CD4-positive, alpha-beta T cell treated with Interleukin-6 for 4 hours (primary cell): ENCODE results near the gene TNFRSF19.
"Not testable (repeated sequence)": the region's sequence is repeated elsewhere in the genome, so short reads cannot be mapped to it uniquely, and the experiment has no call there.

Experiments
- DNase-seq: peaks from one replicate; pipeline ENCODE4 v3.0.0-alpha.2; 2020; ENCODE audit warnings: mixed read lengths

The TNFRSF19 gene, protein sequence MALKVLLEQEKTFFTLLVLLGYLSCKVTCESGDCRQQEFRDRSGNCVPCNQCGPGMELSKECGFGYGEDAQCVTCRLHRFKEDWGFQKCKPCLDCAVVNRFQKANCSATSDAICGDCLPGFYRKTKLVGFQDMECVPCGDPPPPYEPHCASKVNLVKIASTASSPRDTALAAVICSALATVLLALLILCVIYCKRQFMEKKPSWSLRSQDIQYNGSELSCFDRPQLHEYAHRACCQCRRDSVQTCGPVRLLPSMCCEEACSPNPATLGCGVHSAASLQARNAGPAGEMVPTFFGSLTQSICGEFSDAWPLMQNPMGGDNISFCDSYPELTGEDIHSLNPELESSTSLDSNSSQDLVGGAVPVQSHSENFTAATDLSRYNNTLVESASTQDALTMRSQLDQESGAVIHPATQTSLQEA

DNA sequence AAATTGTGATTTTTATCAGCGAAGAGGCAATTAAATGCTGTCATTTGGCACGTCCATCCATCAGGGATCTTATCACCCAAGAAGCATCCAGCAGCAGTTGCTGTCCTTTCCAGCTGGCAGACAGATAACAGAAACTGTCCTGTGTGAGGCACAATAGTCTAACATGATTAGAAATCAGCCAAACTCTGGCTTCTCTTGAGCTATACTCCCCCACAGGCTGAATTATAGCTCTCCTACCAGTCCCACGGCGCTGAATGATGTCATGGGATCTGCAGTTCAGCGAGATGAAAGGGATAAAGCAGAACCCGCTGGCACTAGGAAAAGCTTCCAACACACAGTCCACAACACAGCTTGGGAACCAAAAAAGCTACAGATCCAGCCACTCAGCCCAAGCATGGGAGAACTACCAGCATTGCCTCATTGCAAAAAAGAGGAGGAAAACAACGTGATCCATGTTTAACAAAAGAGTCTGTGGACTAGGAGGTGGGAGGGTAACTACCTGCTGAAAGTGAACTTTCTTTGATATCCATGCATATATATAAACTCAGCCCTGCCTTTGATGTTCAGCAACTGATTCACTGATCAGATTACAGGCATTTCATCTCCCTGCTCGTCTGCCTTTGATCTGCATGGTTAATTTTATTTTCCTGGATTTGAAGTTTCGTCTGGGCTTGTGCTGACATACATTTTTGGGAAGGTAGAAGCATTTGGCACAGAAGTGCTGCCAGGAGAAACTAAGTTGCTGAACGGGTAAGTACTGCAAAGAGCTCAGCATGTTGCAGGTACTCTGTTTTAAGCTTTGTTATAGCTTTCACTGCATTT is at the start of gene TNFRSF19:
TSS of gene TNFRSF19 (plus strand) at position 314 of the 822 bp plus-strand sequence. CDS start 19,772 bp downstream, outside the sequence.
- DNase-seq = no peak

DNA sequence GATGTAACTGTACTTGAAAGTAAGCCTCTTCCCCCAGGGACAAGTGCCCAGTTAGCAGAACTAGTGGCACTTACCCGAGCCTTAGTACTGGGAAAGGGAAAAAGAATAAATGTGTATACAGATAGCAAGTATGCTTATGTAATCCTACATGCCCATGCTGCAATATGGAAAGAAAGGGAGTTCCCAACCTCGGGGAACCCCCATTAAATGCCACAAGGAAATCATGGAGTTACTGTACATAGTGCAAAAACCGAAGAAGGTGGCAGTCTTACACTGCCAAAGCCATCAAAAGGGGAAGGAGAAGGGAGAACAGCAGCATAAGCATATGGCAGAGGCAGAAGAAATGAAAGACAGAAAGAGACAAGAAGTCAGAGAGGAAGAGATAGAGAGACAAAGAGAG is 40.3 kb upstream of the TNFRSF19 start:
- DNase-seq = not testable (repeated sequence)

DNA sequence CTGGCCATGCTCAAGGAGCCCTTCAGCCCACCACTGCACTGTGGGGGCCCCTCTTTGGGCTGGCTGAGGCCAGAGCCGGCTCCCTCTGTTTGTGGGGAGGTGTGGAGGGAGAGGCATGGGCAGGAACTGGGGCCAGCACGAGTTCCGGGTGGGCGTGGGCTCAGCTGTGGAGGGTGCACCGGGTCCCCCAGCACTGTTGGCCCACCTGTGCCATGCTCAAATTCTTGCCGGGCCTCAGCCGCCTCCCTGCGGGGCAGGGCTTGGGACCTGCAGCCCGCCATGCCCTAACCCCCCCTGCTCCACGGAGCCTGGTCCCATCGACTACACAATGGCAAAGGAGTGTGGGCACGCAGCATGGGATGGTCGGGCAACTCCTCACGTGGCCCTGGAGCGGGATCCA is 38.8 kb upstream of the TNFRSF19 start:
- DNase-seq = no peak

DNA sequence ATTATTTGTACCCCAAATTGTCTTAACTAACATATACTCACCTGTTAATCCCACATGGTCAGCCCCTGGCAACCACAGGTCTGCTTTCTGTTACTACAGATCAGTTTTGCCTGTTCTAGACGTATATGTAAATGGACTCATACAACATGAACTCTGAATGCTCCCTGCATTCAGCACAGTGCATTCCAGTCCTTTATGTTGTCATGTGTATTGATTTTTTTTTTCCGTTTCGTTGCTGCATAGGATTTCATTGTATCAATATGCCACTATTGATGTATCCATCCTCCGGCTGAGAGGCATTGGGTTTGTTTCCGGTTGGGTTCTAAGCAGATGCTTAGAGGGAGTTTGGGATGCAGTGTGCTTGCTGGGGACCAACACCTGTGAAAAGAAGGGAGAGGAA is 36.1 kb upstream of the TNFRSF19 start:
- DNase-seq = no peak

DNA sequence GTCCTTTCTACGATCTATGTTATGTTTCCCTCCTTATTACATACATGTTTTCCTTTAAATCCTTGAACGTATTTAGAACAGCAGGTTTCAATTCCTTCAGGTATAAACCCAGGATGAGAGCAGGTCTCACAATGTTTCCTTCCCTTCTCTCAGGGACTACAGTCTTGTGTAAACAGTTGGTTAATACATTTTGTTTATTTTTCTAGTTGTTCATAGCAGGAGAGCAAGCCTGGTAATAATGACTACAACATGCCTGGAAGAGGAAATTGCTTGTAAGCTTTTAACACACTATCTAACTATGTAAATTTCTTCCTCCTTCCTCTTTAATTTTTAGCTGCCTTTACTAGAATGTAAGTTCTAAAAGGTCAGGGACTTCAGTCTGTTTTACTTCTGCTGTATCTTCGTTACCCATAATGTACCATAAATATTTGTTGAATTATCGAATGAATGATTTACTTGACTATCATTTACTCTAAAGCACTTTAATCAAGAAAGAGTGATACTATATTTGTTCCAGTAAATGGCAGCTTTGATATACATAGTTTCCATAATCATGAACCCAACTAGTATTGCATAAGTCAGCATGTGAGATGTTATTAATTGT is 28.9 kb upstream of the TNFRSF19 start:
- DNase-seq = no peak

DNA sequence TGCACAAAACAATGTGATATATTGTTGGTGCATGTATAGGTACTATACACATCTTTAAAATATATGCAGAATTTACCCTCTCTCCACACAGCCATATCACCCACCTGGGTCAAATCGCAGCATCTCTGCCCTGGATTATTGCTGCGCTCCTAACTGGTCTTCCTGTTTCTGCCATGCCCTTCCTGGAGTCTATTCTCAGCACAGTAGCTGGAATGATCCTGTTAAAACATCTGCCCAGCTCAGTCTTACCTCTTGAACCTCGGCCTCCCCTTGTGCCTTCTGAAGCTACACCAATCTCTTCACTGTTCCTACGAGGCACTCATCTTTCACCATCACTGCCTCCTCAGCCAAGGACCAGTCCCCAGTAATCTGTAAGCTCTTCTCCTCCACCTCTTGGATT is 25.5 kb upstream of the TNFRSF19 start:
- no peak for DNase-seq

DNA sequence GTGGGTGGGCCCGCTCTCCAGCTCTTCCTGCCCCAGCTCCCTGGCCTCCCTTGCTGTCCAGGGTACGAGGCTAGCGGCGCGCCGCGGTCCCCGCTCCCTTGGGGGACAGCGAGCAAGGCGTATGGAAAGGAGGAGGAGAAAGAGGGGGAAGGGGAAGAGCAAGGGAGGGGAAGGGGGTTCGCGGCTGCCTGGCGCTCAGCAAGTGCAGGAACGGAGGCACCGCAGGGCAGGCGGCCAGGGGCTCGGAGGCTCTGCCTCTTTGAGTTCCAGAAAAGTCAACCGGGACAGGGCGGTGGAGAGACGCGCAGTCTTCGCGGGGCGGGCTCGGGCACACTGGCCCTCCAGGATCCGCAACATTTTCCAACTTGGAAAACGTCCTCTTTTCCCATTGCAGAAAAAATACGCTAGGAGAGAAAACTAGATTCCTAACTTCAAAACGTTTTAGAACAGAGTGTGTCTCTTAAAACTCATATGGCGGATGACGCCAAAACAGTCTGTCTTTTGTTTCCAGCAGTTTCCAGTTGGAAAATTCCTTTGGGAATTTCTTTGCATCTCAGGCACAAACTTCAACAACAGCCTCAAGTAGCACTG is 23.1 kb upstream of the TNFRSF19 start:
- DNase-seq = no peak

DNA sequence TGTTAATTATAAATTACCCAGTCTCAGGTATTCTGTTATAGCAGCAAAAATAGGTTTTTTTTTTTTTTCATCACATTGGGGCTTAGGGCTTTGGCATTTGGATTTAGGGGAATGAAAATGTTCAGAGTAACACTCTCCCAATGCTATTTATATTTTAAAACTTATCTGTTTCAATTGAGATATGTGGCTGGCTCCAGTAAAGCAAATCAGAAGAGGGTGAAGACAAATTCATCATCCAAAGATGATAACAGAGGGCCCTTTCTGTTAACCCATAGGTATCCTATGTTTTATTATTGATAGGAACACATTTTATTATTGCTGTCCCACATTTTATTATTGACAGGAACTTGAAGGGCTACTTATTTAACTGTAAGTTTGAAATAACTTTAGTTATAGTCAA is 20.5 kb upstream of the TNFRSF19 start:
- DNase-seq = no peak

DNA sequence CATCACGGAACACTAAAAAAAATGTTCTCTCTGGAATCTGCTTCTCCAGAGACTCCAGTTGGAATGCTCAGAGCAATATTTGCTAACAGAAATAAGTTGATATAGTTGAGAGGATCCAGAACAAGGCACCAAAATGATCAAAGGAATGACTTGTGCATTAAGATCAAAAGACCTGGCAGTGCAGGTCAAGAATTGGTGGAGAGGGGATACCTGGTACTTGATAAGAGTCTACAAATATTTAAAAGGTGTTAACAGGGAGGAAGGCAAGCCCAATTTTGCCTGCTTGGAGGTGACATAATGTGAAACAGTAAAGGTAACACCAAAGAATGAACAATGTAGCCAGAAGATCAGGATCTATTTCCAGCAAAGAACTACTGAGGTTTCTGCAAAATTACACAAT is 20.0 kb upstream of the TNFRSF19 start:
- DNase-seq = no peak

DNA sequence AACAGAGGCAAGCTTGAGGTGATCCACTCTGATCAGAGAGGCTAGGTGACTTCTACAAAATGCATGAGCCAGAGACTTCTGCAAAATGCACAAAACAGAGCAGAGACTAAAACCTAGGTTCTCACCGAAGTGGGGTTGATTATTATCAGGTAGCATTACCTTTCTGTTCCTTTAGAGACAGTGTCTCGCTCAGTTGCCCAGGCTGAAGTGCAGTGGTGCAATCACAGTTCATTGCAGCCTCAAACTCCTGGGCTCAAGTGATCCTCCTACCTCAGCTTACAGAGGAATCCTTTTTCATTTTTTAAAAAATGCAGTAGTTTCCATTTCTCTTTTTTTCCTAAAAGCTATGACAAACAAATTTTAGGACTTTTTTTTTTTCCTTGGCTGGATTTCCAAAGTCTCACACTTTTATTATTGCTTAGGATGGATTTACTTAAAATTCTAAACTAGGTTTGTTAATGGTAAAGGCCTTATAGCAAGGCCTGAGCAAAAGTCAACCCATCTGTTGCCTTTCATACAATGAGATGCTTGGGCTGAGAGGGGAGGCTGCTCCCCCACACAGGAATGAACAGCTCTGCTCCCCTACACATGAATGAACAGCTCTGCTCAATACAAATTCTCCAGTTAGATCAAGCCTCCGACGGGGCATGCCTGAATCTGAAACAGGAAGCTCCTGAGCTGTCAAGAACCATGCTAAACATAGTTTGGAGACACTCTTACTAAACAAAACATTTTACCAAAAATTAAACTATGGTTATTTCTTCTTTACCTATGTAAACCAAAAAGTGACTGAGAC is 18.8 kb upstream of the TNFRSF19 start:
- DNase-seq = no peak

DNA sequence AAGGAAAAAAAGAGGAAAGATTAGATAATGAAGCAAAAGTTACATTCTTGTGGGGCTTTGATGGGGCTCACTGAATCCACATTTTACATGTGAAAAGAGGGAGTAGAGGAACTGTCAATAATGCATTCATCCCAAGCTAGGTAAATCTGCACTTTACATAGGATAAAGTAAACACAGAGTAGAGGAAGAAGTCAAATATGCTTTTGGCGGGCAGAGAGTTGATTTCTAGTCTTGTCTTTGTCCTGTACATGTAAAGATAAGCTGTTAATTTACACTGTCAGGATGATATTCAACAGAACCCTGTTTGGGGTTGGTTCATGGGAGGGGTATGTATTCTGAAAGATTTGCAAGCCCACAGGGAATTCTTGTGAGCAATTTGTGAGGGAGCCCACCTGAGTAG is 18.0 kb upstream of the TNFRSF19 start:
- DNase-seq = no peak

DNA sequence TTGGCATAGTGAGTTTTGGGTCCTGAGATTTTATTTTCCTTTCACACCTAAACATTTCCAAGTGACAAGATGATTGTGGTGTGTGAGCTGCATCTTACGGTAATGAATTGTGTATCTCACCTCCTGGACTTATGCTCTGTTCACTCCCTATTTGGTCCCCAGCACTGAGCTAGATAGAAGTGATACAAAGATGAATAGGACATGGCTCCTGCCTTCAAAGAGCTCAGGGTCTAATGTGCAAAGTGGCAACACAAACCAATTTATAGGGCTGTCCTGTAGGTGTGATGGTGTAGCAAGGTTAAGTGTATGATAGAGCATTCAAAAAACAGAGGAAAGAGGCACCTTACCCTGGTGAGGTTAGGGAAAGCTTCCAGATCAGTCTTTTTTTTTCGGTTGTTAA is 17.6 kb upstream of the TNFRSF19 start:
- DNase-seq = no peak

DNA sequence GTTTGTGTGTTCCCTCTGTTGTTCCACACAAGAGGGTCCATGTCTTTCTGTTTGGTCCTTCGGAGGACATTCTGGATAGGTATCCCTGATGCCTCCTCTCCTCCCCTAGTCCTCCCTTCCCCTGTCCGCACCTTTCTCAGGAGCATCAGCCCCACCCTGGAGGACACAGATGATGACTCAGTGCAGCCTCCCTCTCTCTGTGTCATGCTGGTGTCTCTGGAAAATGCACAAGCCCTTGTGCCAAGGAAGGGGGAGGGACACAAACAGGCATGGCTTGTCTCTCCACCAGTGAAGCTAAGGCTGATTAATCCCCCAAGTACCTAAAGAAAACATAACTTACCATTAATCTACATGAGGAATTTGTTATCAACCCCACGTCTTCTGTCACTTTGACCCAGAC is 16.2 kb upstream of the TNFRSF19 start:
- no peak for DNase-seq

DNA sequence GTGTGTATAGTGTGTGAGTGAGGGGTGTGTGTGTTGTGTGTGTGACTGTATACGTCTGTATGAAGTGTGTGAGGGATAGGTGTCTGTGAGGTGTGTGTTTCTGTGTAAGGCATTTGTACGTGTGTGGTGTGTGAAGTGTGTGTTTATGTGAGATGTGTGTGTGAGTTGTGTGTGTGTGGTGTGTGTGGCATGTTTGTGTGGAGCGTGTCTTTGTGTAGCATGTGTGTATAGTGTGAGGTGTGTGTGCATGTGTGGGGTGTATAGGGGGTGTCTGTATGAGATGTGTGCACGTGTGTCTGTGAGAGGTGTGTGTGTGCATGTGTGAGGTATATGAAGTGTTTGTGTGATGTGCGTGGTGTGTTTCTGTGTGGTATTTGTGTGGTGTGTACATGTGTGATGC is 13.2 kb upstream of the TNFRSF19 start:
- DNase-seq = no peak

DNA sequence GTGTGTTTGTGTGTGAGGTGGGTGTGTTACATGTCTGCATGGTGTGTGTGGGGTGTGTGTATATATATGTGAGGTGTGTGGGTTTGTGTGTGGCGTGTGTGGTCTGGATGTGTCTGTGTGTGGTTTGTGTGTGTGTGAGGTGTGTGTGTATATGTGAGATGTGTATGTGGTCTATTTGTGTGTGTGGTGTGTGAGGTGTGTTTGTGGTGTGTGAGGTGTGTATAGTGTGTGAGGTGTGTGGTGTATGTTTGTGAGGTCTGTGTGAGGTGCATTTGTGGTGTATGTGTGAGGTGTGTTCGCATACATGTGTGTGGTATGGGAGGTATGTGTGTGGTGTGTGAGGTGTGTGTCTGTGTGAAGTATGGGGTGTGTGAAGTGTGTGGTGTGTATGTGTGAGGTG is 12.5 kb upstream of the TNFRSF19 start:
- no peak for DNase-seq

DNA sequence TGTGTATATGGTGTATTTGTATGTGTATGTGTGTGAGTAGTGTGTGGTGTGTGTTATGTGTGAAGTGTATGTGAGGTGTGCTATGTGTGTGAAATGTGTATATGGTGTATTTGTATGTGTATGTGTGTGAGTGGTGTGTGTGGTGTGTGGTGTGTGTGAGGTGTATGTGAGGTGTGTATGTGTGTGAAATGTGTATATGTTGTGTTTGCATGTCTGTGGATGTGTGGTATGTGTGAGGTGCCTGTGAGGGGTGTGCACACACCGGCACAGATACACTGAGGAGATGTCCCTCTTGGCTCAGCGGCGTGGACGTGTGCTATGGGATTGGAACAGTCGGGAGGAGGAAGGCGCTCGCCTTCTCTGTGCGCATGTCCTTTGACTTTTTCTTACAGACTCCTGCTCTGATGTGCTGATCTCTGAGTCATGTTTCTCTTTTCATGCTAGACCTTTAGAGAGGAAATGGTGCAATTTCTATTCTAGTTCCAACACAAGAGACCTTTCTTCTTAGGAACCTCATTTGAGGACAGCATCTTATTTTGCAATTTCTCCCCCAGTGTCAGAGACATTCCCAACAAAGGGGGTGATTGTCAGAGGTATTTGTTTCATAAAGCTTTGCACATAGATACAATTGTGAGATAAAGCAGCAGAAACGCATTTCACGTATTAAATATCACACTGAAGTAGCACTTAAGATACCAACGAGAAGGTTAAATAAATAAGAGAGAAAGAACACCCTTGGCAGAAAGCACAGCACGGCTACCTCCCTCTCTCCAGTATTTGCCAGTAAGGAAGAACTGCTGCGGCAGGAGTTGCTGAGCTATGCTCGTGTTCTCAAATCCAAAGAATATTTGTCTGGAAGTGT is 11.3 kb upstream of the TNFRSF19 start:
- DNase-seq = no peak

DNA sequence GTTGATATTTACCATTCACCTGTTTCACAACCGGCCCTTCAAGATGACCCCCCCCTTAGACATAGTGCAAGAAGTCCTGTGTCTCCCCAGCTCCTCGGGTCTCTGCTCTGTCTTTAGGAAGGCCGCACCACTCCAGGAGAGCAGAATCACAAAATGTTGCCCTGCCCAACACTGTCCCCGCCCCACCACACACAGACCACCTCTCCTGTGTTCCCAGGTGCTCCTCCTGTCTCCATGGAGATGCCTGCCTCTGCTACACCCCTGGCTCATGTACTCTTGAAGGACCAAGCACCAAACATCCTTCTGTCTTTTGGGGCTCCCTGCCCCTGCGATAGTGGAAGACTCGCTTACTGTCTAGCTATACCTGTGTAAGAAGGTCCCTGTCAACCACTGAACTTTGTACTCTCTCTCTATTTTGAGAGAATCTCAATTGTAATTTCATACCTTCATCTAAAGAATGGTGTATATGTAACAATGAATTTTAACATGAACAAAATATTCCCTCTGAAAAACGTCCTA is 9.6 kb upstream of the TNFRSF19 start:
- no peak for DNase-seq

DNA sequence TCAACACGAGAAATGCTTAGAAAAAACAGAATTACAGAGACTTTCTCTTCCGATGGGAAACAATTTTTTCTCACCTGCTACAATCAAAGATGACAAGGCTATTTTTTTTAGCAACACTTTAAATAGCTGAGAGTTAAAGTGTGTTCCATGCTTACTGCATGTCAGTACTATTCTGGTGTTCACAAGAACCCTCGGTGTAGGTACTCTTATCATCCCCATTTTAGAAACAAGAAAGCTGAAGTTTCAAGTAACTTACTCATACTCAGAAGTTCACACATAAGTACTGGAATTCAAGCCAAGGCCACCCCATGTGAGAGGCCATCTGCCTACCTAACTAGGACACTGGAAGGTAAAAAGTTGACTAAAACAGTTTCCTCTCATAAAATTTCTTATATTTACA is 9.0 kb upstream of the TNFRSF19 start:
- DNase-seq = no peak

DNA sequence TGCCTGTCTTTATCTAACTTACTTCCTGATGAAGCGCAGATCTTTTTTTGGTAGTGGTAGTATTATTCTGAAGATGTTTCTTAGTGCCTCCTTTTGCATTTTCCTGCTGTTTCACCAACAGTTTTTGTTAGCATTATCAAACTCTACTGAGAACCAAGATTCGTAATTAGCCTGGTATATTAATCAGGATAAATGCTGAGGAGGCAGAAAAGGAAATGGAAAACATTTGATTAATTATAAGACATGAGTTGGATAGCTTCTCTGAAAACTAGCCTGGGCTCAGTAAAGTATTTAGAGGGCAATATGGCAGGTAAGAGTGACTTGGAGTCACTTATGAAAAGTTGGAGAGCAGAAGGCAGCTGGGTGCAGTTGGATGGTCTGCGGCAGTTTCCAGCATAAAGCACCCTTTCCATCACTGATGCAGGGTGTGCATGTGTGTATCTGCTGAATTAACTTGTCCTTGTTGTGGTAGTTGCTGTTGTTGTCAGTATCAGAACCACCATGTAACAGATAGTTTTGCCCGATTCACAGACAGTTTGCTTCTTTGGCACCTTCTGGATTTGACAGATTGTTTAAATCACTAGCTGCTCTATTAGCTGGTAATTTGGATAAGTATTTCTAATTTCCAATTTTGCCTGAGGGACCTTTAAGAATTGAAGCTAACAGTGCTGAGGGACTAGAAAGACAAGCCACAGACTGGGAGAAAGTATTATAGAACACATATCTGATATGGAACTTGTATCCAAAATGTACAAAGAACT is 6.9 kb upstream of the TNFRSF19 start:
- no peak for DNase-seq

DNA sequence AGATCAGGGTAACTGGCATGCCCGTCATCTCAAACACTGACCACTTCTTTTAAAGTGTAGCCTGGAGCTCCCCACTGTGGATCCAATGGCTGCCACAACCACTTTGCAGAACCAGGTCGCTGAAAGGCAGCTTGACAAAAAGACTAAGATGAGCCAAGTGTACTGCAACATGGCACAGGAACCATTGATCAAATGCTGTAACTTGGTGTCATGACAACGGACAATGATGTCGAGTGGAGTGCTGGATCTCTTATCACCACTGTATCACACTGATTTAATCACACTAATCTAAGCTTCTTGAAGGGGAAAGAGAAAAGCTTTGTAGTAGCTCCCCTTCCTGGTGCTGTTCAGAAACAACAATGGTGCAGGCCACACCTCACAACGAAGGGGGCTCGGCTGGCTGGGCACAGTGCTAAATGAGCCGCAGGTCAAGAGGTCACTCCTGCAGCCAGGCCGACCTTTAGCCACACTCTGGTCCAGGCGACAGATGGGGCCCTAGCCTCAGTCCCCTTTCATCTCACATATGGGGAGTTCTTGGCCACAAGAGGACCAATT is 2.2 kb upstream of the TNFRSF19 start:
- DNase-seq = no peak
